A673 (cell line): ENCODE results near the gene ACTL9.

ENCODE experiments used
- EZH2 ChIP-seq: fragments of 200-600 bp; sonication (generic); IDR thresholded peaks from 2 replicates; pipeline ENCODE4 v1.6.1; 2017; ENCODE audit warnings: borderline replicate concordance, low read depth, mild to moderate bottlenecking, mixed read lengths, antibody characterized with exemption, low read length; ENCODE audit not compliant: poor library complexity, severe bottlenecking
- TF ChIP-seq, protein P1 (sequence below): fragments of 300-800, 200-600 bp; sonication (generic); conservative IDR thresholded peaks from 2 replicates; pipeline ENCODE4 v1.5.1; 2017; ENCODE audit warnings: low read depth, mild to moderate bottlenecking, antibody characterized with exemption, low read length, moderate library complexity, mixed read lengths

GRCh38 chr19:8695911-8696310, 2.7 kb downstream of the ACTL9 start:
- TF ChIP-seq, protein P1, sequence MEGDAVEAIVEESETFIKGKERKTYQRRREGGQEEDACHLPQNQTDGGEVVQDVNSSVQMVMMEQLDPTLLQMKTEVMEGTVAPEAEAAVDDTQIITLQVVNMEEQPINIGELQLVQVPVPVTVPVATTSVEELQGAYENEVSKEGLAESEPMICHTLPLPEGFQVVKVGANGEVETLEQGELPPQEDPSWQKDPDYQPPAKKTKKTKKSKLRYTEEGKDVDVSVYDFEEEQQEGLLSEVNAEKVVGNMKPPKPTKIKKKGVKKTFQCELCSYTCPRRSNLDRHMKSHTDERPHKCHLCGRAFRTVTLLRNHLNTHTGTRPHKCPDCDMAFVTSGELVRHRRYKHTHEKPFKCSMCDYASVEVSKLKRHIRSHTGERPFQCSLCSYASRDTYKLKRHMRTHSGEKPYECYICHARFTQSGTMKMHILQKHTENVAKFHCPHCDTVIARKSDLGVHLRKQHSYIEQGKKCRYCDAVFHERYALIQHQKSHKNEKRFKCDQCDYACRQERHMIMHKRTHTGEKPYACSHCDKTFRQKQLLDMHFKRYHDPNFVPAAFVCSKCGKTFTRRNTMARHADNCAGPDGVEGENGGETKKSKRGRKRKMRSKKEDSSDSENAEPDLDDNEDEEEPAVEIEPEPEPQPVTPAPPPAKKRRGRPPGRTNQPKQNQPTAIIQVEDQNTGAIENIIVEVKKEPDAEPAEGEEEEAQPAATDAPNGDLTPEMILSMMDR: no peak
- TF ChIP-seq EZH2: no peak
